GM10266 (cell line): ENCODE measurements around the gene RTN4RL1.

Experiments used
- DNase-seq: peaks from one replicate; pipeline ENCODE4 v3.0.0; 2012; ENCODE audit errors: extremely low spot score
- CTCF ChIP-seq: IDR thresholded peaks from 2 replicates; pipeline ENCODE4 v1.5.1; 2012; ENCODE audit warnings: mild to moderate bottlenecking, low read depth; ENCODE audit not compliant: control insufficient read depth, insufficient read depth; ENCODE audit errors: missing control alignments

The RTN4RL1 gene

GRCh38 chr17:2025220-2025621 lies at the start of gene RTN4RL1:
RTN4RL1 (minus strand) TSS chr17:2025334; CDS start chr17:2024865, 469 bp downstream.
- peak; percentile 76 for DNase-seq
- TF ChIP-seq CTCF: no peak

- no peak for TF ChIP-seq CTCF
- no peak for DNase-seq
Measured at GRCh38 chr17:2074919-2075318, 49.8 kb upstream of the RTN4RL1 start.

- no peak for TF ChIP-seq CTCF
- DNase-seq: no peak
Measured at GRCh38 chr17:2071455-2072281, 46.5 kb upstream of the RTN4RL1 start.

- TF ChIP-seq CTCF: no peak
- DNase-seq: no peak
Measured at GRCh38 chr17:2071024-2071385, 45.9 kb upstream of the RTN4RL1 start.

- peak; percentile 78 for DNase-seq
- TF ChIP-seq CTCF: no peak
Measured at GRCh38 chr17:2070241-2071023, 45.3 kb upstream of the RTN4RL1 start.

GRCh38 chr17:2068519-2069051 lies 43.5 kb upstream of the RTN4RL1 start:
- DNase-seq: no peak
- TF ChIP-seq CTCF: no peak
